Uterus (tissue), 2 donors: ENCODE measurements around the gene WDR64.

Source experiments
- CTCF ChIP-seq, 4 experiments: fragments of 200-600 bp in 2 of 4; fragments of 450-650 bp in 2 of 4; sonication (generic) in 2 of 4; IDR thresholded peaks; one replicate each; pipeline ENCODE4 v1.5.1; 2016 to 2019; ENCODE audit warnings: antibody characterized with exemption in 4 of 4, mild to moderate bottlenecking in 2 of 4, moderate library complexity in 1 of 4
- POLR2A ChIP-seq, 2 donors: fragments of 450-650 bp; IDR thresholded peaks; one replicate each; pipeline ENCODE4 v1.6.1; 2016; ENCODE audit warnings: antibody characterized with exemption in 2 of 2, mild to moderate bottlenecking in 1 of 2, moderate library complexity in 1 of 2

GRCh38 chr1:241706967-241707366 is 54.9 kb downstream of the WDR64 start:
- TF ChIP-seq POLR2A (IDR thresholded peaks at IDR 0.05) (no peak), CTCF (IDR thresholded peaks at IDR 0.05) (no peak)
